ENCODE measurements around the gene TEAD3.
"Not testable (repeated sequence)": the region's sequence is repeated elsewhere in the genome, so short reads cannot be mapped to it uniquely, and the experiment has no call there.

The TEAD3 gene

GRCh38 chr6:35436071-35436857 is 60.6 kb downstream of the TEAD3 start:
- no peak overlapping the region for H3K4me3 ChIP-seq (ENCODE audit: low read length)
- TF ChIP-seq CTCF (conservative IDR thresholded peaks at IDR 0.05; ENCODE audit: low read length): no peak
- no peak for DNase-seq (ENCODE audit: low read depth)

- H3K4me3 ChIP-seq (ENCODE audit: low read length): no peak overlapping the region
- no peak for TF ChIP-seq CTCF (conservative IDR thresholded peaks at IDR 0.05; ENCODE audit: low read length)
- DNase-seq (ENCODE audit: low read depth): no peak
Observed at GRCh38 chr6:35435074-35435837, 61.6 kb downstream of the TEAD3 start.

GRCh38 chr6:35432702-35433101 is 64.2 kb downstream of the TEAD3 start:
- not testable (repeated sequence) for H3K4me3 ChIP-seq (ENCODE audit: low read length); DNase-seq (ENCODE audit: low read depth)

- H3K4me3 ChIP-seq (ENCODE audit: low read length): no peak overlapping the region
- no peak for DNase-seq (ENCODE audit: low read depth)
- no peak for TF ChIP-seq CTCF (conservative IDR thresholded peaks at IDR 0.05; ENCODE audit: low read length)
Observed at GRCh38 chr6:35432291-35432690, 64.6 kb downstream of the TEAD3 start.

- DNase-seq (ENCODE audit: low read depth): no peak
- TF ChIP-seq CTCF (conservative IDR thresholded peaks at IDR 0.05; ENCODE audit: low read length): no peak
- no peak overlapping the region for H3K4me3 ChIP-seq (ENCODE audit: low read length)
Observed at GRCh38 chr6:35429463-35429862, 67.4 kb downstream of the TEAD3 start.

- DNase-seq (ENCODE audit: low read depth): no peak
- no peak for TF ChIP-seq CTCF (conservative IDR thresholded peaks at IDR 0.05; ENCODE audit: low read length)
- H3K4me3 ChIP-seq (ENCODE audit: low read length): no peak overlapping the region
Observed at GRCh38 chr6:35428421-35429149, 68.3 kb downstream of the TEAD3 start.

- no peak for TF ChIP-seq CTCF (conservative IDR thresholded peaks at IDR 0.05; ENCODE audit: low read length)
- peak; percentile 61 for DNase-seq (ENCODE audit: low read depth)
- no peak overlapping the region for H3K4me3 ChIP-seq (ENCODE audit: low read length)
Observed at GRCh38 chr6:35427851-35428321, 69.0 kb downstream of the TEAD3 start.

All from AG10803 (cell line).